HG02840 (cell line): ENCODE results near the gene AQP9.

ENCODE experiments used
- ATAC-seq: cut with Tn5 transposase; IDR thresholded peaks from one replicate; pipeline ENCODE4 v1.9.1; 2021; ENCODE audit warnings: mild to moderate bottlenecking, moderate library complexity, moderate number of reproducible peaks; ENCODE audit not compliant: unreplicated experiment, low FRiP score

Gene AQP9

GRCh38 chr15:58139276-58139988, 1.3 kb downstream of the AQP9 start:
- no peak for ATAC-seq

- ATAC-seq = no peak
These were observed 1.9 kb downstream of the AQP9 start for GRCh38 chr15:58139989-58140522.

- ATAC-seq = no peak
These were observed 3.7 kb downstream of the AQP9 start for GRCh38 chr15:58141894-58142293.

GRCh38 chr15:58142827-58143461, 4.8 kb downstream of the AQP9 start:
- no peak for ATAC-seq

- no peak for ATAC-seq
These were observed 7.4 kb downstream of the AQP9 start for GRCh38 chr15:58145606-58146005.

GRCh38 chr15:58146211-58146610, 8.0 kb downstream of the AQP9 start:
- ATAC-seq = no peak

- no peak for ATAC-seq
These were observed 8.6 kb downstream of the AQP9 start for GRCh38 chr15:58146749-58147148.

GRCh38 chr15:58147171-58147611, 9.0 kb downstream of the AQP9 start:
- no peak for ATAC-seq

GRCh38 chr15:58148120-58148519, 9.9 kb downstream of the AQP9 start:
- ATAC-seq = no peak

GRCh38 chr15:58148633-58149445, 10.7 kb downstream of the AQP9 start:
- no peak for ATAC-seq

GRCh38 chr15:58154769-58155168, 16.6 kb downstream of the AQP9 start:
- ATAC-seq = no peak

GRCh38 chr15:58159827-58160386, 21.7 kb downstream of the AQP9 start:
- no peak for ATAC-seq

- no peak for ATAC-seq
These were observed 23.3 kb downstream of the AQP9 start for GRCh38 chr15:58161436-58161930.

GRCh38 chr15:58163985-58164384, 25.8 kb downstream of the AQP9 start:
- no peak for ATAC-seq

GRCh38 chr15:58164926-58165325, 26.7 kb downstream of the AQP9 start:
- no peak for ATAC-seq

GRCh38 chr15:58165661-58166060, 27.5 kb downstream of the AQP9 start:
- no peak for ATAC-seq

- no peak for ATAC-seq
These were observed 29.0 kb downstream of the AQP9 start for GRCh38 chr15:58167095-58167691.

- no peak for ATAC-seq
These were observed 31.8 kb downstream of the AQP9 start for GRCh38 chr15:58169934-58170333.

GRCh38 chr15:58171476-58172061, 33.4 kb downstream of the AQP9 start:
- no peak for ATAC-seq

GRCh38 chr15:58174709-58175108, 36.5 kb downstream of the AQP9 start:
- no peak for ATAC-seq
